Hepatocyte (in vitro differentiated cells): ENCODE measurements around the gene KIRREL3.

Source experiments
- EZH2 ChIP-seq: fragments of 200-600 bp; sonication (generic); IDR thresholded peaks from 2 replicates; pipeline ENCODE4 v1.6.1; 2016; ENCODE audit warnings: antibody characterized with exemption, mild to moderate bottlenecking, borderline replicate concordance
- EZH2phosphoT487 ChIP-seq: fragments of 200-600 bp; sonication (generic); IDR thresholded peaks from one replicate; pipeline ENCODE4 v1.6.1; 2018; ENCODE audit warnings: antibody characterized with exemption, mild to moderate bottlenecking, low read depth, moderate library complexity; ENCODE audit not compliant: unreplicated experiment, severe bottlenecking
- TF ChIP-seq, protein P1 (sequence below): fragments of 200-600 bp; sonication (generic); IDR thresholded peaks from 2 replicates; pipeline ENCODE4 v1.5.1; 2016; ENCODE audit warnings: antibody characterized with exemption, mild to moderate bottlenecking; ENCODE audit not compliant: poor library complexity

GRCh38 chr11:126578021-126578420 lies 422.5 kb downstream of the KIRREL3 start:
- TF ChIP-seq, protein P1, sequence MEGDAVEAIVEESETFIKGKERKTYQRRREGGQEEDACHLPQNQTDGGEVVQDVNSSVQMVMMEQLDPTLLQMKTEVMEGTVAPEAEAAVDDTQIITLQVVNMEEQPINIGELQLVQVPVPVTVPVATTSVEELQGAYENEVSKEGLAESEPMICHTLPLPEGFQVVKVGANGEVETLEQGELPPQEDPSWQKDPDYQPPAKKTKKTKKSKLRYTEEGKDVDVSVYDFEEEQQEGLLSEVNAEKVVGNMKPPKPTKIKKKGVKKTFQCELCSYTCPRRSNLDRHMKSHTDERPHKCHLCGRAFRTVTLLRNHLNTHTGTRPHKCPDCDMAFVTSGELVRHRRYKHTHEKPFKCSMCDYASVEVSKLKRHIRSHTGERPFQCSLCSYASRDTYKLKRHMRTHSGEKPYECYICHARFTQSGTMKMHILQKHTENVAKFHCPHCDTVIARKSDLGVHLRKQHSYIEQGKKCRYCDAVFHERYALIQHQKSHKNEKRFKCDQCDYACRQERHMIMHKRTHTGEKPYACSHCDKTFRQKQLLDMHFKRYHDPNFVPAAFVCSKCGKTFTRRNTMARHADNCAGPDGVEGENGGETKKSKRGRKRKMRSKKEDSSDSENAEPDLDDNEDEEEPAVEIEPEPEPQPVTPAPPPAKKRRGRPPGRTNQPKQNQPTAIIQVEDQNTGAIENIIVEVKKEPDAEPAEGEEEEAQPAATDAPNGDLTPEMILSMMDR = no peak
- TF ChIP-seq EZH2phosphoT487 (no peak), EZH2 (no peak)
